AG10803 (cell line): ENCODE measurements around the gene ZDHHC20.
"Not testable (repeated sequence)": the region's sequence is repeated elsewhere in the genome, so short reads cannot be mapped to it uniquely, and the experiment has no call there.

ENCODE experiments used
- DNase-seq: peaks from one replicate; pipeline ENCODE4 v3.0.0; 2010; ENCODE audit warnings: low read depth
- H3K4me3 ChIP-seq: 2 replicates; pipeline ENCODE4 v1.5.1; 2011; ENCODE audit warnings: mild to moderate bottlenecking, low read length, control low read depth
- TF ChIP-seq, protein P1 (sequence below): conservative IDR thresholded peaks from 2 replicates; pipeline ENCODE4 v1.5.1; 2011; ENCODE audit warnings: mild to moderate bottlenecking, low read length, control low read depth, inconsistent platforms

Gene ZDHHC20

GRCh38 chr13:21395953-21396352 lies 63.1 kb downstream of the ZDHHC20 start:
- TF ChIP-seq, protein P1, sequence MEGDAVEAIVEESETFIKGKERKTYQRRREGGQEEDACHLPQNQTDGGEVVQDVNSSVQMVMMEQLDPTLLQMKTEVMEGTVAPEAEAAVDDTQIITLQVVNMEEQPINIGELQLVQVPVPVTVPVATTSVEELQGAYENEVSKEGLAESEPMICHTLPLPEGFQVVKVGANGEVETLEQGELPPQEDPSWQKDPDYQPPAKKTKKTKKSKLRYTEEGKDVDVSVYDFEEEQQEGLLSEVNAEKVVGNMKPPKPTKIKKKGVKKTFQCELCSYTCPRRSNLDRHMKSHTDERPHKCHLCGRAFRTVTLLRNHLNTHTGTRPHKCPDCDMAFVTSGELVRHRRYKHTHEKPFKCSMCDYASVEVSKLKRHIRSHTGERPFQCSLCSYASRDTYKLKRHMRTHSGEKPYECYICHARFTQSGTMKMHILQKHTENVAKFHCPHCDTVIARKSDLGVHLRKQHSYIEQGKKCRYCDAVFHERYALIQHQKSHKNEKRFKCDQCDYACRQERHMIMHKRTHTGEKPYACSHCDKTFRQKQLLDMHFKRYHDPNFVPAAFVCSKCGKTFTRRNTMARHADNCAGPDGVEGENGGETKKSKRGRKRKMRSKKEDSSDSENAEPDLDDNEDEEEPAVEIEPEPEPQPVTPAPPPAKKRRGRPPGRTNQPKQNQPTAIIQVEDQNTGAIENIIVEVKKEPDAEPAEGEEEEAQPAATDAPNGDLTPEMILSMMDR, result no peak
- DNase-seq, result no peak
- no peak overlapping the region for H3K4me3 ChIP-seq

DNA sequence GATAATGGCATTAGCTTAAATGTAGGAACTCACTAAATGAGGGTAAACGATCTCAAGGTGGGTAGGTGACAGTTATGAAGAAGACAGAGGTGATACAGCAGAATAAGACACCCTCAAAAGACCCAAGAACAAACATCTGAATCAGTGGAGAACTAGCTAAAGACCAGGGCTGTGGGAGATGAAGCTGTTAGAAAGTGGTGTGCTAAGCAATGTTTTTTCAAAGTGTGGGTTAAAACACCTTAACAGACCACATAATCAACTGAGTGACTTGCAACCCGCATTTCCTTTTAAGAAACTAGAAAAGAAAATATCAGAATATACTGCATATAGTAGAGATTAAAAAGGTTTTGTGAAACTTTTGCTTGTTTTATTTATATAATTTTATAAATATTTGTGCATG lies 70.0 kb downstream of the ZDHHC20 start:
- no peak for DNase-seq
- TF ChIP-seq, protein P1, result no peak
- H3K4me3 ChIP-seq, result no peak overlapping the region

DNA sequence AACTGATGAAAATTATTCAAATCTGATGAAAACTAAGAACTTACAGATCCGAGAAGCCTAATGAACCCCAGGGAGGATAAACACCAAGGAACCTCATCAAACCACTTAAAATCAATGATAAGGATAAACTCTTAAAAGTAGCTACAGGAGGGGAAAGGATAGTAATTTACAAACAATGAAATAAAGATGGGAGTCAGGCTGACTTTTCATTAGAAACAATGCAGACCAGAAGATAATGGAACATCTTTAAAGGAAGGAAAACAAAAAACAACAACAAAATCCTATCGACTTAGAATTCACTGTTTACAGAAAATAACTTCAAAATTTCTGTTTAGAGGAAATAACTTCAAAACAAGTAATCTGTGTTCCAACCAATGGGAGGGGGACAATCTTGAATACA lies 73.4 kb downstream of the ZDHHC20 start:
- no peak for DNase-seq
- TF ChIP-seq, protein P1, result no peak
- H3K4me3 ChIP-seq, result no peak overlapping the region

DNA sequence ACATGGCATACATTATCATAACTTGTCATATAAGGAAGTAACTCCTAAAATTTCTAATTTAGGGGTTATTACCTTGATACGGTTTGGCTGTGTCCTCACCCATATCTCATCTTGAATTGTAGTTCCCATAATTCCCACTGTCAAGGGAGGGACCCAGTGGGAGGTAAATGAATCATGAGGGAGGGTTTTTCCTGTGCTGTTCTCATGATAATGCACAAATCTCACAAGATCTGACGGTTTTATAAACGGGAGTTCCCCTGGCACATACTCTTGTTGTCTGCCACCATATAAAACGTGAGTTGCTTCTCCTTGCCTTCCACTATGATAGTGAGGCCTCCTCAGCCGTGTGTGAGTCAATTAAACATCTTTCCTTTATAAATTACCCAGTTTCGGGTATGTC lies 76.0 kb downstream of the ZDHHC20 start:
- no peak overlapping the region for H3K4me3 ChIP-seq
- TF ChIP-seq, protein P1, result no peak
- no peak for DNase-seq

DNA sequence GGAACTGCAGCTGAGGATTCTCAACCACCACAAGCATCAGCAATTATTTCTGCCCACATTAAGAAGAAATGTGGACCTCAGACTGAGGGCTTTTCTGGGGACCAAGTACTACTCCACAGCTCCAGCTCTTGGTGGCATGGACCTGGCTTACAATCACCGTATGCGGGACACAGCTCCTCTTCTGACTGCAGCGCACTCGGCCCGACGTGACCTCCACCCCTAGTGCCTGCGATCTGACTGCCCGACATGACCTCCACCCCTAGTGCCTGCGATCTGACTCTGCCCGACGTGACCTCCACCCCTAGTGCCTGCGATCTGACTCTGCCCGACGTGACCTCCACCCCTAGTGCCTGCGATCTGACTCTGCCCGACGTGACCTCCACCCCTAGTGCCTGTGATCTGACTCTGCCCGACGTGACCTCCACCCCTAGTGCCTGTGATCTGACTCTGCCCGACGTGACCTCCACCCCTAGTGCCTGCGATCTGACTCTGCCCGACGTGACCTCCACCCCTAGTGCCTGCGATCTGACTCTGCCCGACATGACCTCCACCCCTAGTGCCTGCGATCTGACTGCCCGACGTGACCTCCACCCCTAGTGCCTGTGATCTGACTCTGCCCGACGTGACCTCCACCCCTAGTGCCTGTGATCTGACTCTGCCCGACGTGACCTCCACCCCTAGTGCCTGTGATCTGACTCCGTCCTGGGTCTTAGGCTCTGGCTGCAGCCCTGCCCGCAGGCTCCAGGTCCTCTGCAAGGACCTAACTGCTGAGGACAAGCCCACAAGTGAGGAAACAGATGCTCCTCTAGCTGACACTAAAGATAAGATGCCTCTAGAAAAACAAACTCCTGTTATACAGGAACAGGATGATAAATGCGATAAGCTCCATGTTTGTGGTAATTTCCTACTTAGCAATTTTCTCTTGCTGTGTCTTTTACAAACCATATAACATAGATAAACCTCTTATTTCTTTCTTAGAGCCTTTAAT lies 81.8 kb downstream of the ZDHHC20 start:
- not testable (repeated sequence) for H3K4me3 ChIP-seq, DNase-seq

- TF ChIP-seq, protein P1, result no peak
- no peak overlapping the region for H3K4me3 ChIP-seq
- DNase-seq, result no peak
These were observed 86.6 kb downstream of the ZDHHC20 start for GRCh38 chr13:21372530-21372929.

DNA sequence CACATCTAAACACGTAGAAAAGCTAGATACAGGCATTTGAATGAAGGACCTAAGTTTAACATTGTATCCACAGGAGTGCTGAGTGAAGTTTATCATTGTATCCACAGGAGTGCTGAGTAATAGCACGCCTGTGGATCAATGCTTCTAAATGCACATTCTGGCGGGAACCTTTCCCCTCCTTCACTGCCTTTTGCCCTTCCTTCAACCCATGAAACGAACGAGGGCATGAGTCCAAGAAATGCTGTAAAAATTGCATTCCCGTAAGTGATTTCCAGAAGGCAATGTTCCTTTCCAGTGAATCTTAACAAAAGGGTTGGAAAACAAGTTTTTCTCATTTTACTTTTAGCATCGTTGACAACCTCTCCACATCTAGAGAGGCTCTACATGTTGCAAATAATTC lies 88.1 kb downstream of the ZDHHC20 start:
- no peak overlapping the region for H3K4me3 ChIP-seq
- DNase-seq, result peak; percentile 3

More for the DNA sequence above, 88.1 kb downstream of the ZDHHC20 start:
- TF ChIP-seq, protein P1, result no peak
